ENCODE data around the gene CMTM7. TPM values are rescaled to one million over a fixed set of nuclear protein-coding genes. Genes with fewer than 3 reads are reported as not detected.

The CMTM7 gene
- total and polyA plus RNA-seq, 2 of the 13 experiments (the other 11 are each of a cell fraction or from before 2014, with no cell fraction given), result 20.9 to 21.4 TPM

DNA sequence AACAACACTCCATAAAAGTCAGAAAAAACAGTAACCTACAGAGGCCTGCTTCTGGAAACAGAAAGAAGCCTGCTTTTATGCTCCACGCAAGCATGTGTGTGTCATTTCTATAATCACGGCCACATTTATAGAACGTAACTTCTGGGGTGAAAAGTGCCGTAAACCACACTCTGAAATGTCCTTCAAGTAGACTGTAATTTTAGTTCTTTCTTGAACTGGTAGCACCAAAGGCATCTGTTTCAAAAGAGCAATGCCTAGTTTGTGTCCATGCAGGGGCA lies 19.5 kb upstream of the CMTM7 start:
- FAIRE-seq (no peak), DNase-seq (ENCODE audit: low spot score) (no peak), ATAC-seq (no peak)
- Histone ChIP-seq H3K4me2 (ENCODE audit: low read depth, low read length) (no peak overlapping the region), H3K4me3 (replicated peaks in 1 of 3; ENCODE audit: insufficient read depth in 1 of 3, low read depth in 2 of 3, low read length in 3 of 3) (no peak overlapping the region), H3K9me3 (ENCODE audit: low read length) (no peaks in the 10 kb centered on the region), H3K36me3 (replicated peaks in 1 of 2; ENCODE audit: control insufficient read depth in 1 of 2, insufficient read depth in 2 of 2, low read length in 2 of 2) (no peaks in the 10 kb centered on the region; a peak in 3 of 5 replicates), H3K79me2 (ENCODE audit: insufficient read depth, low read length) (no peaks in the 10 kb centered on the region), H4K20me1 (ENCODE audit: insufficient read depth, low read length) (no peaks in the 10 kb centered on the region), H2AFZ (ENCODE audit: low read length) (no peak overlapping the region), H3K9ac (ENCODE audit: insufficient read depth, low read depth, low read length) (no peak overlapping the region), H3K4me1 (ENCODE audit: insufficient read depth, low read length) (no peaks in the 10 kb centered on the region), H3K27ac (ENCODE audit: extremely low read length, insufficient read depth, low read length) (no peak overlapping the region), H3K27me3 (ENCODE audit: control insufficient read depth in 1 of 2, insufficient read depth in 2 of 2, low read length in 2 of 2) (no peaks in the 10 kb centered on the region)
- no TSS peak for BruUV-seq (replicated peaks)
- POLR2A ChIA-PET, result no interaction called here
- CTCF ChIA-PET (ENCODE audit: low intra/inter-chr PET ratio, low total read pairs), result no interaction called here
- TF ChIP-seq RBM39 (IDR thresholded peaks at IDR 0.05; ENCODE audit: low read depth, low read length, poor library complexity, severe bottlenecking), result no peak
- TF ChIP-seq, protein P1, sequence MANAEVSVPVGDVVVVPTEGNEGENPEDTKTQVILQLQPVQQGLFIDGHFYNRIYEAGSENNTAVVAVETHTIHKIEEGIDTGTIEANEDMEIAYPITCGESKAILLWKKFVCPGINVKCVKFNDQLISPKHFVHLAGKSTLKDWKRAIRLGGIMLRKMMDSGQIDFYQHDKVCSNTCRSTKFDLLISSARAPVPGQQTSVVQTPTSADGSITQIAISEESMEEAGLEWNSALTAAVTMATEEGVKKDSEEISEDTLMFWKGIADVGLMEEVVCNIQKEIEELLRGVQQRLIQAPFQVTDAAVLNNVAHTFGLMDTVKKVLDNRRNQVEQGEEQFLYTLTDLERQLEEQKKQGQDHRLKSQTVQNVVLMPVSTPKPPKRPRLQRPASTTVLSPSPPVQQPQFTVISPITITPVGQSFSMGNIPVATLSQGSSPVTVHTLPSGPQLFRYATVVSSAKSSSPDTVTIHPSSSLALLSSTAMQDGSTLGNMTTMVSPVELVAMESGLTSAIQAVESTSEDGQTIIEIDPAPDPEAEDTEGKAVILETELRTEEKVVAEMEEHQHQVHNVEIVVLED (CRISPR knock-in tag; IDR thresholded peaks at IDR 0.05; ENCODE audit: borderline replicate concordance), result no peak
- no peak for TF ChIP-seq ZNF512B (CRISPR knock-in tag; IDR thresholded peaks at IDR 0.05; ENCODE audit: borderline replicate concordance)
- intact Hi-C loops (cut with micrococcal nuclease; ENCODE audit: unreplicated experiment), result no loop called here
- 98% methylated on average over 4 of the region's 4 CpGs for WGBS (ENCODE audit: low lambda C conversion rate)
- in situ Hi-C loops (cut with HindIII; ENCODE audit: extremely low pct_ligation_motif_present, low pct_unique_long_range_greater_than_20kb), result no loop called here

DNA sequence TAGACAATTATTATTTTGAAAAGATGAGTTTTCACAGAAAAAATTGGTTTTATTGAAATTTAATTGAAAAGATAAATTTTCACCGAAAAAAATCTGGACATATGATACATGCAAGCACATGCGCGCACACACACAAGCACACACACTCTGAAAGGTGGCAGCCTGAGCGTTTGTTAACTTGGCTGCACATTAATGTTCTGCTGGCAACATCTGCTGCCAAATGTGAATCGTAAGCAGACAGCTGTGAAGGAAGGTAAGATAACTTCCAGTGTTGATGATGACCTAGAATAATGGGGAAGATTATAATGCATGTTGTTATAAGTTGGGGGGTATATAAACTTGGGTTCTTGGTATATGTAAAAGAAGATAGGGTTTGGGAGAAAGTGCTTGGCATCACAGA lies 18.4 kb upstream of the CMTM7 start:
- Histone ChIP-seq H3K4me3 (replicated peaks in 1 of 3; ENCODE audit: insufficient read depth in 1 of 3, low read depth in 2 of 3, low read length in 3 of 3) (no peak overlapping the region), H3K9ac (ENCODE audit: insufficient read depth, low read depth, low read length) (no peak overlapping the region), H3K36me3 (replicated peaks in 1 of 2; ENCODE audit: control insufficient read depth in 1 of 2, insufficient read depth in 2 of 2, low read length in 2 of 2) (no peaks in the 10 kb centered on the region; a peak in 1 of 5 replicates), H3K27me3 (ENCODE audit: control insufficient read depth in 1 of 2, insufficient read depth in 2 of 2, low read length in 2 of 2) (no peaks in the 10 kb centered on the region), H3K27ac (ENCODE audit: extremely low read length, insufficient read depth, low read length) (no peak overlapping the region), H3K4me2 (ENCODE audit: low read depth, low read length) (no peak overlapping the region), H3K4me1 (ENCODE audit: insufficient read depth, low read length) (no peaks in the 10 kb centered on the region), H2AFZ (ENCODE audit: low read length) (no peak overlapping the region), H4K20me1 (ENCODE audit: insufficient read depth, low read length) (no peaks in the 10 kb centered on the region), H3K79me2 (ENCODE audit: insufficient read depth, low read length) (no peaks in the 10 kb centered on the region), H3K9me3 (ENCODE audit: low read length) (no peaks in the 10 kb centered on the region)
- no peak for DNase-seq (ENCODE audit: low spot score)
- intact Hi-C loops (cut with micrococcal nuclease; ENCODE audit: unreplicated experiment) (no loop called here), in situ Hi-C loops (cut with HindIII; ENCODE audit: extremely low pct_ligation_motif_present, low pct_unique_long_range_greater_than_20kb) (no loop called here)
- ChIA-PET CTCF (ENCODE audit: low intra/inter-chr PET ratio, low total read pairs) (no interaction called here), POLR2A (no interaction called here)
- no TSS peak for BruUV-seq (replicated peaks)
- ATAC-seq, result no peak
- WGBS (ENCODE audit: low lambda C conversion rate), result 93% methylated on average over 5 of the region's 5 CpGs
- no peak for FAIRE-seq
- TF ChIP-seq HIVEP1 (CRISPR knock-in tag; IDR thresholded peaks at IDR 0.05), result no peak
- no peak for TF ChIP-seq ZNF263 (CRISPR knock-in tag; IDR thresholded peaks at IDR 0.05)
- TF ChIP-seq, protein P2, sequence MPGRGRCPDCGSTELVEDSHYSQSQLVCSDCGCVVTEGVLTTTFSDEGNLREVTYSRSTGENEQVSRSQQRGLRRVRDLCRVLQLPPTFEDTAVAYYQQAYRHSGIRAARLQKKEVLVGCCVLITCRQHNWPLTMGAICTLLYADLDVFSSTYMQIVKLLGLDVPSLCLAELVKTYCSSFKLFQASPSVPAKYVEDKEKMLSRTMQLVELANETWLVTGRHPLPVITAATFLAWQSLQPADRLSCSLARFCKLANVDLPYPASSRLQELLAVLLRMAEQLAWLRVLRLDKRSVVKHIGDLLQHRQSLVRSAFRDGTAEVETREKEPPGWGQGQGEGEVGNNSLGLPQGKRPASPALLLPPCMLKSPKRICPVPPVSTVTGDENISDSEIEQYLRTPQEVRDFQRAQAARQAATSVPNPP (CRISPR knock-in tag; IDR thresholded peaks at IDR 0.05), result no peak
- TF ChIP-seq ZNF616 (CRISPR knock-in tag; IDR thresholded peaks at IDR 0.05; ENCODE audit: low read depth), result no peak
- TF ChIP-seq TARDBP (CRISPR knock-in tag; IDR thresholded peaks at IDR 0.05), result no peak
- TF ChIP-seq, protein P1 (CRISPR knock-in tag; IDR thresholded peaks at IDR 0.05; ENCODE audit: borderline replicate concordance), result no peak
- no peak for TF ChIP-seq ZNF232 (CRISPR knock-in tag; IDR thresholded peaks at IDR 0.05; ENCODE audit: borderline replicate concordance)
- no peak for TF ChIP-seq NPAS2 (CRISPR knock-in tag; IDR thresholded peaks at IDR 0.05; ENCODE audit: borderline replicate concordance)
- no peak for TF ChIP-seq CHD2 (IDR thresholded peaks at IDR 0.05; ENCODE audit: low read depth, low read length)
- no peak for TF ChIP-seq U2AF1 (optimal IDR thresholded peaks at IDR 0.05; ENCODE audit: low read depth, low read length)
